Measurements from ENCODE around the gene ABL1.
"Not testable (repeated sequence)": the region's sequence is repeated elsewhere in the genome, so short reads cannot be mapped to it uniquely, and the experiment has no call there.

The ABL1 gene

DNA sequence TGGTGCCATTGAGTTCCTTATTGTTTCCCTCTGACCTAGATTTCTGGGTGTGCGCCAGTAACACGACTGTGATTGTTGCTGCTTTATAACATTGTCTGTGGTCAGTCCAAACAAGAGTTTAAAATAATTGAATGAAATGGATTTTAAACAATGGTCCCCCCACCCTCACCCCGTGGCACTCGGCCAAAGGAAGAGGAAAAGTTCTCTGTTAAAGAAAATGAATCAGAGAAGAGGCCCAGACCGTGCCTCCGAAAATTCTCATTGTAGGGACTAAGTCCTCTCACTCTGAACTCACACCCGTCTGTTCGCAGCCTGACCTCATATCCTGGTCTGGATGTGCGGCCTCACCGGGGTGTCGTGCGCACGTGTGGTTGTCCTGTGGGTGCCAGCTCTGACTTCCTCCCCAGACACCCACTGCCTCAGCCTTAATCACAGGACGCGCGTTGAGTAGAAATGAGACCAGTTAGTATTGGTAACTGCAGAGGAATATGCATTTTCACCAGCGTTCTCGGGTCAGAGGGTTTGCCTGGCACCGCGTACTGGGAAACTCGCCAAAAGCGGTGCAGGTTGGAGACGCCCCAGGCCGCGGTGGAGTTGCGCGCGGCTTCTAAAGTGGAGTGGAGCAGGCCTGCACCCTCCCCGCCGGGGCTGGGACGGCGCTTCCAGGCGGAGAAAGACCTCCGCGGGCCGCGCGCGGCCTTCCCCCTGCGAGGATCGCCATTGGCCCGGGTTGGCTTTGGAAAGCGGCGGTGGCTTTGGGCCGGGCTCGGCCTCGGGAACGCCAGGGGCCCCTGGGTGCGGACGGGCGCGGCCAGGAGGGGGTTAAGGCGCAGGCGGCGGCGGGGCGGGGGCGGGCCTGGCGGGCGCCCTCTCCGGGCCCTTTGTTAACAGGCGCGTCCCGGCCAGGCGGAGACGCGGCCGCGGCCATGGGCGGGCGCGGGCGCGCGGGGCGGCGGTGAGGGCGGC is at the start of gene ABL1:
TSS of gene ABL1 (plus strand) at position 884 of the 966 bp plus-strand sequence. CDS start 193 bp downstream, outside the sequence.
- DNase-seq (ENCODE audit: low read depth in 2 of 3, low spot score in 1 of 3): peak; percentile 62 to 75 (median 68)

DNA sequence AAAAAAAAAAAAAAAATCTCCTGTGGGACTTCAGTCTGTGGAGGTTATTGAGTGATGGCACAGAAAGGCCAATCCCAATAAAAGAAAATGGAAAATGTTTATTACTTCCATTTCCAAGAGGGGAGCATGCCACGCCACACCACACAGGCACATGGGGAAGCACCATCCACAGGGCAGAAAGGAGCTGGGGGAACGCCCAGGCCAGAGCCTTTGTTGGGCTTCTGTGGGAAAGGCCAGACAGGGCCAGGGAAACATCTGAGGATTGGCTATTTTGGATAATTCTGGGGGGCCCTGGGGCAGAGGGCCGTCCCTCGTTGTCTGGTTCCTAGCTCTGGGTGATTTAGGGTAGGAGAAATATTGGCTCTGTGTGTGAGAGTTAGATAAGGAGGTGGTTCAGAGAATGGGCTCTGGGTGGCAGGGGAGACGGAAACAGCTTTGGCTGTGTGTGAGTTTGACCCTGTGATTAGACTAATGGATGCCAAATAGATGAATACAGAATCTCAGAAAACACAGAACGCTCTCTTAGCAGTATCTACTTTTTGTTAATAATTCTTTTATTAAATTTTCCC is 49.0 kb upstream of the ABL1 start:
- DNase-seq (ENCODE audit: low read depth in 2 of 3, low spot score in 1 of 3): no peak

DNA sequence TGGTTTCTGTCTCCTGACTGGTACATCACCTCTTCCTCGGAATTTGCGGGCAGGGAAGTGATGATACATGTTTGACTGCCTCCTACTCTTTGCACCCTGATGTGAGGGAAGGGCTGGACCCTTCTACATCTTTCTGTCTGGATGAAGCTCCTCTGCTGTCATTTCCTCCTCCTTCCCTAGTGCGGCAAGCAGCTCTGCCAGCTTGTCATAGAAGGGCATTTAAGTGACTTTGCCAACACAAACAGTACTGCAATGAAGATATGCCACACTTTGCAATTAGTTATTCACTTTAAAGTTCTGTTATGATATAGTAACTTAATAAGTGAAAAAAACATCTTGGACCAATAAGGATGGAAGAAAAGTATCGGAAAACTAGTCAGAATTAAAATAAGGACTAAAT is 48.5 kb upstream of the ABL1 start:
- DNase-seq (ENCODE audit: low read depth in 2 of 3, low spot score in 1 of 3): no peak

DNA sequence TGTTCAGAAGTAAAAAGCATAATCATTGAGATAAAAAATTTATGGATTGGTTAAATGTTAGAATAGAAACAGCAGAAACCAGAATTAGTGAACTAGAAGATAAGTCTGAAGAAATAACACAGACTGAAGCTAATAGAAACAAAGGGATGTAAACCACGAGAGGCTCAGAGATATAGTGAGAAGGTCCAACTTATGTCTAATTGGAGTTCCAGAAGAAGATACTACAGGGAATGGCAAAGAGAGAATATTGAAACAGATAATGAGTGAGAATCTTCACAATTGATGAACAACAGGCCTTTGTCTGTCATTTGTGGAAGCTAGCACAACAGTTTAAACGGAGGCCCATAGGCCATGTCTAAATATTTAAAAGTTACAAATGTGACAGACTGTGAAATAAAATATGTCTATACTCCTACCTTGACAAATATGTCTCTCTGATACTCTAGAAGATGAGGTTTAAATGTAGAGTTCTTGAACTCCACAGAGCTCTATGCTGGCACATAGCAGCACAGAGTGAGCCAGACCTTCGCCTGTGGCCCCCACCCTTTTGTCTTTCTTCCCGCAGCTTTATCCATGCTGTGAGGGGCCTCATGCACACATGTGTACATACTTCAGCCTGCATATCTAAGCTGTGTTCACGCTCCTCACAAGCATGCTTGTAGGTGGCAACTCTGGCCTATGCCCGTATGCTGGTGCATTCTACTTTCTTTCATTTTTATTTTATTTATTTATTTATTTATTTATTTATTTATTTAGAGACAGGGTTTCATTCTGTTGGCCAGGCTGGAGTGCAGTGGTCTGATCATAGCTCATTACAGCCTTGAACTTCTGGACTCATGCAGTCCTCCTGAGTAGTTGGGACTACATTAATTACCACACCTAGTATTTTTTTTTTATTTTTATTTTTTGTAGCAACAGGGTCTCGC is 45.0 kb upstream of the ABL1 start:
- DNase-seq (ENCODE audit: low read depth in 2 of 3, low spot score in 1 of 3): no peak

- DNase-seq (ENCODE audit: low read depth in 2 of 3, low spot score in 1 of 3): no peak
These were observed 43.7 kb upstream of the ABL1 start for GRCh38 chr9:130791303-130791894.

GRCh38 chr9:130793589-130793988 is 41.5 kb upstream of the ABL1 start:
- no peak for DNase-seq (ENCODE audit: low read depth in 2 of 3, low spot score in 1 of 3)

- not testable (repeated sequence) for DNase-seq (ENCODE audit: low read depth in 2 of 3, low spot score in 1 of 3)
These were observed 41.0 kb upstream of the ABL1 start for GRCh38 chr9:130794021-130794420.

DNA sequence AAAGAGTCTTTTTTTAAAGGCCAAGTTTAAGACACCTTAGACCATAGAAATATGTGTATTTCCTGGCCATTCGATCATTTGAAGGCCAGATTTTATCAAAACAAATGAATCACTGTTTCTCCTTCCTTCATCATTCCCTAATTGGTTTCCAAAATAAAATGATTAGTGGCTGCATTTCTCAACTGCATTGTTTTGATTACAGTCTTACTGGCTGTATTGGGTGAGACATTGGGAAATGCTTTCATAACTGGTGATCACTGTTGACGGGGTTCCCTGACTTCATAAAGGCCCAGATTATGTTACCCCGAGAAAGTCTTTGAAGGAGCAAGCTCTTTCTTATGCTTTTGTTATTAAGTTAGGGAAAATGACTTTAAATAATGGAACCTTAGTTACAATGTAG is 40.6 kb upstream of the ABL1 start:
- not testable (repeated sequence) for DNase-seq (ENCODE audit: low read depth in 2 of 3, low spot score in 1 of 3)

GRCh38 chr9:130794923-130795495 is 40.0 kb upstream of the ABL1 start:
- DNase-seq (ENCODE audit: low read depth in 2 of 3, low spot score in 1 of 3): no peak

- DNase-seq (ENCODE audit: low read depth in 2 of 3, low spot score in 1 of 3): not testable (repeated sequence)
These were observed 31.9 kb upstream of the ABL1 start for GRCh38 chr9:130803116-130803515.

DNA sequence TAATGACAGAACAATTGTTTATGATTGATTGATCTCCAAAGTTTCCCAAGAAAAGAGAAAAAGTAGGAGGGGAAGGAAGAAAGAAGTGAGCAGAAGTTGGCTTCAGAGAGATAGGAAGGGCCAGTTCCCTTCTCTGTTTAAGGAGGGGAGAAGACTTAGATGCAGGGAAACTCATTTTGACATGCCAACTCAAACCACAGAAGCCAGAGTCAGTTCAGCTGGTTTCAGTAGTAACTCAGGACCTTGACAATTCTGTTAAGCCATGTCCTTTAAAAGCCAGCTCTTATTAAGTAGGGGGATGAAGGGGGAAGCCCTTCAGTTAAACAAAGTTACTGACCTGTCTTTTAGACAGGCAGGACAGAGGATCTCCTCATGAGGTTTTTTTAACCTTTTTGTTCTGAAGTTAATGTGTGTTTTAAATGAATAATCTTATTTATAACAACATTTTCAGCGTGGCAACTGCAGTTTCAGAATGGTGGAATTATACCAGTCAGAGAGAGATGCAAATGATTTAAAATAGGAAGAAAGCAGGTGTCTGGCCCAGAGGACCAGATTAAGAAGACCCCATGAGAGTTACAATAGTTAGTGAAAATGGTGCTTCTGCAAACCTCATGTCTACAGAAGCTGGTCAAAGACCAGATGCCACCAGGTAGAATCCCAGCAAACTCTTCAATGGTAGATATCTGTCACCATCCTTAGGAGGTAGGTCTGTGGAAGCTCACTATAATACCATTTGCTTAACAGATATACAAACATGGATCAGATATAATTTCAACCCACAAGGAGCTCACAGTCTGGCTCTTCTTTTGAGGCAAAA is 29.3 kb upstream of the ABL1 start:
- DNase-seq (ENCODE audit: low read depth in 2 of 3, low spot score in 1 of 3): no peak

GRCh38 chr9:130806327-130806716 is 28.7 kb upstream of the ABL1 start:
- no peak for DNase-seq (ENCODE audit: low read depth in 2 of 3, low spot score in 1 of 3)

GRCh38 chr9:130810609-130811136 is 24.4 kb upstream of the ABL1 start:
- no peak for DNase-seq (ENCODE audit: low read depth in 2 of 3, low spot score in 1 of 3)

DNA sequence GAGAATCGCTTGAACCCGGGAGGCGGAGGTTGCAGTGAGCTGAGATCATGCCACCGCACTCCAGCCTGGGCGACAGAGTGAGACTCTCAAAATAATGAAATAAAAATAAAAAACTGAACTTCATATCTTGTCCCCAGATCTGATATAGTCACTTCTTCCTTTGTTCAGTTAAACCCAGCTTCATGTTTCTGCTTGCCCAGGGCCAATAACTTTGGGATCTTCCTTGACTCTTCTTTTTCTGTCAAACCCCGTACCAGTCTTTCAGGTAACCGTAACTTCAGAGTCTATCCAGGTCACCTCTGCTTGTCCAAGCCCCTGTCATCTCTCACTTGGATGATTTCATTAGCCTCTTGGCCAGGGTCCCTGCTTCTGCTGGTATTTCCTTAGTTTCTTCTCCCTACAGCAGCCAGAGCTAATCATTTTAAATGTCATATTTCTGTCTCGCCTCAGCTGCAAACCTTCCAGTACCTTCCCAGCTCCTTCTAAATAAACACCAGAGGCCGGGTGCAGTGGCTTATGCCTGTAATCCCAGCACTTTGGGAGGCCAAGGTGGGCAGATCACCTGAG is 19.7 kb upstream of the ABL1 start:
- no peak for DNase-seq (ENCODE audit: low read depth in 2 of 3, low spot score in 1 of 3)

DNA sequence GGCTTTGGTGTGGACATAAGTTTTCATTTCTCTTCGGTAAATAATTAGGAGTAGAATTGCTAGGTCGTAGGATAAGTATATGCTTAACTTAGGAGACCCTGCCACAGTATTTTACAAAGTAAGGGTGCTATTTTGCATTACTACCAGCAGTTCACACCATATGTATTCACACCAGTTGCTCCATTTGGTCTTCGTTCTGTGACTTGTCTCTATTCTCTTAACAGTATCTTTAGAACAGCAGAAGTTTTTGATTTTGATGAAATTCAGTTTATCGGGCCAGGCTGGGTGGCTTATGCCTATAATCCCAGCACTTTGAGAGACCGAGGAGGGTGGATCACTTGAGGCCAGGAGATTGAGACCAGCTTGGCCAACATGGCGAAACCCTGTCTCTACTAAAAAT is 17.1 kb upstream of the ABL1 start:
- DNase-seq (ENCODE audit: low read depth in 2 of 3, low spot score in 1 of 3): no peak

GRCh38 chr9:130820135-130820738 is 14.8 kb upstream of the ABL1 start:
- DNase-seq (ENCODE audit: low read depth in 2 of 3, low spot score in 1 of 3): no peak

- DNase-seq (ENCODE audit: low read depth in 2 of 3, low spot score in 1 of 3): no peak
These were observed 11.6 kb upstream of the ABL1 start for GRCh38 chr9:130823435-130823834.

- DNase-seq (ENCODE audit: low read depth in 2 of 3, low spot score in 1 of 3): no peak
These were observed 11.0 kb upstream of the ABL1 start for GRCh38 chr9:130824079-130824478.
